Measurements from ENCODE around the gene MAGI1.

DNA sequence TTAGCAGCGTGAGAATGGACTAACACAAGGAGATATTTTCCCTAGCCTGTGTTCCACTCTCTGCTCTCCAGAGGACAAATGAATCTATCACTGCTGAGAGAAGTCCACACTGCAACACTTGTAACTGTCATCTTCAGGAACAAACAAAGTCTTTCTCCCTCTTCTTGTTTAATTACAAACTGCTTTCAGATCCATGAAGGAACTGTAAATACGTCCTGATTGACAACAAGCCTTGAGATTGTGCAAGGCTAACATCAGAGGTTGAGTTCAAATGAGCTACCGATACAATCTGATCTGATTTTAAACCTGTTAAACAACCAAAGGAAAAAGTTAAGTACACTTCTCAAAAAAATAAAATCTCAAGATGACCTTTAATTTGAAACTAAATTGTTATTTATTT is 712.1 kb downstream of the MAGI1 start:
- TF ChIP-seq, protein P1, sequence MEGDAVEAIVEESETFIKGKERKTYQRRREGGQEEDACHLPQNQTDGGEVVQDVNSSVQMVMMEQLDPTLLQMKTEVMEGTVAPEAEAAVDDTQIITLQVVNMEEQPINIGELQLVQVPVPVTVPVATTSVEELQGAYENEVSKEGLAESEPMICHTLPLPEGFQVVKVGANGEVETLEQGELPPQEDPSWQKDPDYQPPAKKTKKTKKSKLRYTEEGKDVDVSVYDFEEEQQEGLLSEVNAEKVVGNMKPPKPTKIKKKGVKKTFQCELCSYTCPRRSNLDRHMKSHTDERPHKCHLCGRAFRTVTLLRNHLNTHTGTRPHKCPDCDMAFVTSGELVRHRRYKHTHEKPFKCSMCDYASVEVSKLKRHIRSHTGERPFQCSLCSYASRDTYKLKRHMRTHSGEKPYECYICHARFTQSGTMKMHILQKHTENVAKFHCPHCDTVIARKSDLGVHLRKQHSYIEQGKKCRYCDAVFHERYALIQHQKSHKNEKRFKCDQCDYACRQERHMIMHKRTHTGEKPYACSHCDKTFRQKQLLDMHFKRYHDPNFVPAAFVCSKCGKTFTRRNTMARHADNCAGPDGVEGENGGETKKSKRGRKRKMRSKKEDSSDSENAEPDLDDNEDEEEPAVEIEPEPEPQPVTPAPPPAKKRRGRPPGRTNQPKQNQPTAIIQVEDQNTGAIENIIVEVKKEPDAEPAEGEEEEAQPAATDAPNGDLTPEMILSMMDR (IDR thresholded peaks at IDR 0.05): no peak
- TF ChIP-seq POLR2A (IDR thresholded peaks at IDR 0.05) (no peak), POLR2AphosphoS5 (IDR thresholded peaks at IDR 0.05; ENCODE audit: insufficient read depth in 1 of 2, low read depth in 1 of 2) (no peak)

Data from vagina (tissue), 2 donors.